ENCODE data around the gene ZNF138.

- TF ChIP-seq CTCF (IDR thresholded peaks at IDR 0.05) (no peak), IRF2 (CRISPR knock-in tag; IDR thresholded peaks at IDR 0.05; ENCODE audit: borderline replicate concordance, low read depth) (no peak), MAX (CRISPR knock-in tag; IDR thresholded peaks at IDR 0.05) (no peak), TEAD4 (CRISPR knock-in tag; IDR thresholded peaks at IDR 0.05) (no peak), FOXK1 (CRISPR knock-in tag; IDR thresholded peaks at IDR 0.05) (no peak), ZNF512 (CRISPR knock-in tag; IDR thresholded peaks at IDR 0.05; ENCODE audit: borderline replicate concordance) (no peak), NR1H2 (CRISPR knock-in tag; IDR thresholded peaks at IDR 0.05) (no peak), ETV6 (CRISPR knock-in tag; IDR thresholded peaks at IDR 0.05) (no peak), CBFB (CRISPR knock-in tag; IDR thresholded peaks at IDR 0.05; ENCODE audit: low read depth) (no peak), ZNF317 (CRISPR knock-in tag; IDR thresholded peaks at IDR 0.05; ENCODE audit: borderline replicate concordance, low read depth) (no peak), TP53 (CRISPR knock-in tag; IDR thresholded peaks at IDR 0.05) (no peak), PRRX2 (CRISPR knock-in tag; IDR thresholded peaks at IDR 0.05) (no peak)
These were observed 60.7 kb downstream of the ZNF138 start for GRCh38 chr7:64854969-64855368.
